GM18502 (cell line): ENCODE data around the gene CYP1A1.

Experiments
- ATAC-seq: cut with Tn5 transposase; IDR thresholded peaks from one replicate; pipeline ENCODE4 v1.9.1; 2021; ENCODE audit warnings: mild to moderate bottlenecking; ENCODE audit not compliant: unreplicated experiment, poor library complexity

The CYP1A1 gene

GRCh38 chr15:74696808-74697207, 28.5 kb downstream of the CYP1A1 start:
- ATAC-seq: no peak

- no peak for ATAC-seq
These were observed 29.0 kb downstream of the CYP1A1 start for GRCh38 chr15:74696398-74696729.

GRCh38 chr15:74695597-74696397, 29.5 kb downstream of the CYP1A1 start, which contains the start of gene EDC3:
TSS of gene EDC3 (minus strand) at chr15:74696024. CDS start at chr15:74675124, 20,900 bp downstream.
- ATAC-seq: peak; percentile 75

GRCh38 chr15:74692327-74692726, 33.0 kb downstream of the CYP1A1 start:
- ATAC-seq: no peak

DNA sequence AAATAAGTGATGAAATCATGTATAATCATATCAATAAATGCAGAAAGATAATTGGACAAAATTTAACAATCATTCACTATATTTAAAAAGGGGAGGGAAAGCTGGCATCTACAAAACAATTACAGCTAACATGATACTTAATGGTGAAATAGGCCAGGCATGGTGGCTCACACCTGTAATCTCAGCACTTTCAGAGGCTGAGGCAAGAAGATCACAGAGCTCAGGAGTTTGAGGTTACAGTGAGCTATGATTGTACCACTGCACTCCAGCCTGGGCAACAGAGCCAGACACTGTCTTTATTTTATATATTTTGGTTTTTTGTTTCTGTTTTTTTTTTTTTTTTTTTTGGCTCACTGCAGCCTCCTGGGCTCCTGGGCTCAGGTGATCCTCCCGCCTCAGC, 41.6 kb downstream of the CYP1A1 start:
- no peak for ATAC-seq

- ATAC-seq: no peak
These were observed 42.4 kb downstream of the CYP1A1 start for GRCh38 chr15:74682954-74683353.

DNA sequence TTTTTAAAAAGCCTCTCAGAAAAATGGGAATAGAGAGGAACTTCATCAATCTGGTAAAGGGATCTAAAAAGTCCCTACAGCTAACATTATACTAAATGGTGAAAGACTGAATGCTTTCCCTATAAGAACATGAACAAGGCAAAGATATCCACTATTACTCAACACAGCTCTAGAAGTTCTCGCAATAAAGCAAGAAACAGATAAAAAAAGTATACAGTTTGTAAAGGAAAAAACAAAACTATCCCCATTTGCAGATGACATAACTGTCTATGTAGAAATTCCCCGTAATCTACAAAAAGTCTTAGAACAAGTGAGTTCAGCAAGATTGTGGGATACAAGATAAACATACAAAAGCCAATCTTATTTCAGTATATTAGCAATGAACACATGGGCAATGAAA, 44.9 kb downstream of the CYP1A1 start:
- no peak for ATAC-seq

GRCh38 chr15:74676801-74677200, 48.5 kb downstream of the CYP1A1 start:
- ATAC-seq: no peak

DNA sequence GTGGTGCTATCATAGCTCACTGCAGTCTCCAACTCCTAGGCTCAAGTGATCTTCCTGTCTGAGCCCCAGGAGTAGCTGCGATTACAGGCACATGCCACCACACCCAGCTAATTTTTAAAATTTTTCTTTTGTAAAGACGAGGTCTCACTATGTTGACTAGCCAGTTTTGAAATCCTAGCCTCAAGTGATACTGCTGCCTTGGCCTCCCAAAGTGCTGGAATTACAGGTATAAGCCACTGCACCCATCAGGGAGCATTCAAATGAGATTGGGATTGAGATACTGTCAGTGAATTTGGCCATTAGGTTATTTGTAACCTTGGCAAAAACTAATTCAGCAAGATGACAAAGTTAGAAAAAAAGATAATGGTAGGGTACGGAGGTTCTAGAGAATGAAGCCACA, 51.2 kb downstream of the CYP1A1 start:
- no peak for ATAC-seq

GRCh38 chr15:74669627-74670026, 55.7 kb downstream of the CYP1A1 start:
- ATAC-seq: no peak
